ENCODE data around the gene SP1. TPM values are rescaled to one million over a fixed set of nuclear protein-coding genes. Genes with fewer than 3 reads are reported as not detected.

Gene SP1
- total RNA-seq, 1 experiment from 2014 or later, result 76.8 TPM

DNA sequence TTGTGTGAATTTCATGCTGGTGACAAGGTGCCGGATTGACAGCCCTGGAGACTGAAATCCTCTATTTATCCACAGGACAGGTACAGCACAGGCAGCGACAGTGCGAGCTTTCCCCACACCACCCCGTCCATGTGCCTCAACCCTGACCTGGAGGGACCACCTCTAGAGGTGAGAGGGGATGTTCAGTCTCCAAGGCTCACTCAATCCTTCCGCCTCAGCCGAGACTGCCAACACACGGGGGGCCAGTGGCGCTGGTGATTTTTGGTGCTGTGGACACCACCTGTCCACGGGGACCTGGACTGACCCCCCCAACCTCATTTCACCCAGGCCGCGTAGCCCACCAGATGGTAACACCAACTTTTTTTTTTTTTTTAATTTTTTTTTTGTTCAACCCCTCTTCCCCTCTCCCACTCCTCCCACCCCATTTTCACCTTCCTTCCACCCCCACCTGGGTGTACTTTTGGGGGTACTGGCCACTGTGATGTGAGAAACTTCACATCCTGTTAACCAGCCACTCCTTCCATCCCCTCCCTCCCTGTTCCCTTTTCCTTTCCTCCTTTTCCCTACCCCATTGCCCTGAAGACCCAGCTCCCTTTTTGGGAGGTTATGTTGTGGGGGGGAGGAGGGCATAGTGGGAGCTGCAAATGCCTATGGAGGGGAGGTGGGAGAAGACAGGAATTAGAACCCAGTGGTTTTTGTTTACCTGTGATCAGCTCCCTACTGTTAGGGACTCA lies 84.9 kb downstream of the SP1 start:
- H3K23ac ChIP-seq (ENCODE audit: insufficient read length, low read depth, low read length), result no peak overlapping the region
- no peaks in the 10 kb centered on the region for H3K27me3 ChIP-seq (ENCODE audit: insufficient read depth, low read length)
- no peak overlapping the region for H3K56ac ChIP-seq (ENCODE audit: insufficient read length, low read depth, low read length)
- H2BK12ac ChIP-seq (ENCODE audit: insufficient read length, low read depth, low read length), result no peak overlapping the region
- no peak overlapping the region for H2BK15ac ChIP-seq (ENCODE audit: low read depth, low read length)
- no peaks in the 10 kb centered on the region for H3K9me3 ChIP-seq (ENCODE audit: control insufficient read depth, low read depth, low read length)
- H3K4me2 ChIP-seq (ENCODE audit: insufficient read depth, insufficient read length, low read length), result no peak overlapping the region
- no peak overlapping the region for H2AFZ ChIP-seq (ENCODE audit: low read length)
- H3K79me2 ChIP-seq (ENCODE audit: insufficient read depth, low read length), result peaks cover 3% of the 10 kb centered on the region
- H4K91ac ChIP-seq (ENCODE audit: insufficient read length, low read depth, low read length), result no peak overlapping the region
- no peak overlapping the region for H3K4ac ChIP-seq (ENCODE audit: low read depth, low read length)
- no peak overlapping the region for H3K27ac ChIP-seq (ENCODE audit: insufficient read length, low read depth, low read length)
- H3K27me3 Mint-ChIP-seq (ENCODE audit: low read depth), result no peaks in the 10 kb centered on the region
- H4K5ac ChIP-seq (ENCODE audit: insufficient read length, low read depth, low read length), result no peak overlapping the region
- H2BK20ac ChIP-seq (ENCODE audit: low read depth, low read length, poor library complexity, severe bottlenecking), result no peak overlapping the region
- H3K27ac Mint-ChIP-seq, result peak overlapping the region in 2 of 3 experiments; percentile 15 to 92; a peak in 4 of 7 replicates
- H2BK5ac ChIP-seq (ENCODE audit: insufficient read length, low read length), result no peak overlapping the region
- H4K20me1 ChIP-seq (ENCODE audit: control insufficient read depth, insufficient read depth, insufficient read length), result no peaks in the 10 kb centered on the region
- no peak overlapping the region for H3K14ac ChIP-seq (ENCODE audit: insufficient read depth, low read length)
- no CpG with 5 or more reads among the region's 11 CpGs for WGBS (ENCODE audit: extremely low coverage, insufficient read length, low lambda C conversion rate)
- DNase-seq, result no peak
- H3K4me1 Mint-ChIP-seq, result peaks cover 47 to 71% of the 10 kb centered on the region in 2 experiments
- H3K23me2 ChIP-seq (ENCODE audit: insufficient read length, low read depth, low read length, poor library complexity, severe bottlenecking), result no peaks in the 10 kb centered on the region
- H2BK120ac ChIP-seq (ENCODE audit: low read depth, low read length, poor library complexity, severe bottlenecking), result no peak overlapping the region
- no peak overlapping the region; a peak in 1 of 5 replicates for H3K4me3 Mint-ChIP-seq
- H3T11ph ChIP-seq (ENCODE audit: low read length), result no peak overlapping the region
- H3K36me3 Mint-ChIP-seq (ENCODE audit: insufficient read depth in 1 of 3, low read depth in 3 of 3), result peaks cover 83 to 99% (median 98%) of the 10 kb centered on the region in 3 experiments
- H3K9me3 Mint-ChIP-seq, result no peaks in the 10 kb centered on the region
- H3K9ac ChIP-seq (ENCODE audit: extremely low read depth, insufficient read length, low read length), result no peak overlapping the region
- H3K4me1 ChIP-seq (ENCODE audit: insufficient read depth, low read length), result no peaks in the 10 kb centered on the region
- peaks cover 22% of the 10 kb centered on the region for H3K79me1 ChIP-seq (ENCODE audit: insufficient read depth, low read depth, low read length, poor library complexity, severe bottlenecking)
- H4K8ac ChIP-seq (replicated peaks; ENCODE audit: insufficient read length, low read depth, low read length), result no peak overlapping the region
- no peak for TF ChIP-seq CTCF (conservative IDR thresholded peaks at IDR 0.05)
- H2AK5ac ChIP-seq (ENCODE audit: insufficient read length, low read length), result no peak overlapping the region
- no peak overlapping the region for H3K18ac ChIP-seq (ENCODE audit: insufficient read length, low read depth, low read length)

Measured in H9 (cell line).